ENCODE data around the gene GALNT8. TPM values are rescaled to one million over a fixed set of nuclear protein-coding genes. Genes with fewer than 3 reads are reported as not detected.

The GALNT8 gene
- total and polyA plus RNA-seq, 4 donors: 0.09 to 1.3 (median 0.35) TPM

DNA sequence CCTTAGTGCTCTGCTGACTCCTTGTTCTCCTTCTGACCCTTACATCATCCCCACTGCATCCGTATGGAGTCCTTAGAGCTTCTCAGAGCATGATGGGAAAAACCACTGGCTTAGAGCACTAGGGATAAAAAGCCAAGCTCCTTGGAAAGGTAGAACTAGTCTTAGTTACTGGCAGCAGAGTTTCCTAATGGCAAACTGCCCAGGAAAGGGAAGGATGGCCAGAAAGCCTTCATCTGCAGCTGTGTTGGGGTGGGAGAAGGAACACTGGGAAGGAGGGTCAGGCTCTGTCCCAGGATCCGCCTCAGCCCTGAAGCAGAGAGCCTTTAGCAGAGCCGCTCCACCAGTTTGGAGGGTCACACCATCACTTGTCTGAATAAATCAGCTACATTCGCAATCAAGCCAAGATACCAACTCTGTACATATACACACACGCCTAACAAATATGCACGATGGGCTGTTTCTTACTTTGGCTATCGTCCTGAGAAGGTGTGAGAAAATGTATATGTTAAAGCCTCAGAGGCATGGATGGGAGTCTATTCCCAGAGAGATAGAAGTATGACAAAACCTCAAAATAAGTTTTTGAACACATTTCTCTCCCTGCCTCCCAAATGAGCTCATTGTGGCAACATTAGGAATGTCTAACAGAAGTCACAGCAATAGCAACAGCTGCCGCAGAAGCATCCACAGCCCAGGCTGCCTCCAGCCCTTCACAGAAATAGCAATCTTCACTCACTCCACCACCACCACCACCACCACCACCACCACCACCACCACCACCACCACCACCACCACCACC lies 18.6 kb upstream of the GALNT8 start:
- 84 to 85% methylated on average over 8 of the region's 8 CpGs for WGBS, 2 donors
- Histone ChIP-seq H3K27me3 (ENCODE audit: control insufficient read depth in 3 of 3, insufficient read depth in 3 of 3, low read length in 2 of 3) (no peaks in the 10 kb centered on the region), H3K27ac (ENCODE audit: low read depth in 1 of 2, low read length in 1 of 2) (no peak overlapping the region), H3K9ac (ENCODE audit: insufficient read depth in 1 of 2, low read length in 2 of 2) (no peak overlapping the region), H3K9me3 (ENCODE audit: control insufficient read depth in 4 of 4, insufficient read depth in 3 of 4, low read length in 3 of 4) (no peaks in the 10 kb centered on the region), H3K36me3 (ENCODE audit: control insufficient read depth in 4 of 4, insufficient read depth in 4 of 4, low read length in 4 of 4) (peaks cover 0 to 1% (median 0%) of the 10 kb centered on the region in 4 donors), H3K4me3 (no peak overlapping the region), H3K4me1 (ENCODE audit: control insufficient read depth in 5 of 5, insufficient read depth in 5 of 5, low read length in 5 of 5) (peaks cover 0 to 12% (median 0%) of the 10 kb centered on the region in 5 donors)
- ATAC-seq (ENCODE audit: insufficient read depth, low FRiP score) (no peak), DNase-seq (peak; percentile 44 to 80 (median 74))
- TF ChIP-seq CTCF (IDR thresholded peaks at IDR 0.05; ENCODE audit: control extremely low read depth, extremely low read depth): no peak

- no peak for TF ChIP-seq CTCF (IDR thresholded peaks at IDR 0.05; ENCODE audit: control extremely low read depth, extremely low read depth)
- H3K4me3 ChIP-seq: no peak overlapping the region
- DNase-seq (no peak), ATAC-seq (ENCODE audit: insufficient read depth, low FRiP score) (no peak)
- H3K9me3 ChIP-seq (ENCODE audit: control insufficient read depth in 4 of 4, insufficient read depth in 3 of 4, low read length in 3 of 4): no peaks in the 10 kb centered on the region
- no peak overlapping the region for H3K9ac ChIP-seq (ENCODE audit: insufficient read depth in 1 of 2, low read length in 2 of 2)
- no peak overlapping the region for H3K27ac ChIP-seq (ENCODE audit: low read depth in 1 of 2, low read length in 1 of 2)
- H3K27me3 ChIP-seq (ENCODE audit: control insufficient read depth in 3 of 3, insufficient read depth in 3 of 3, low read length in 2 of 3): no peaks in the 10 kb centered on the region
- 89 to 99% methylated on average over 5 of the region's 5 CpGs for WGBS, 2 donors
- peaks cover 0 to 1% (median 0%) of the 10 kb centered on the region in 4 donors for H3K36me3 ChIP-seq (ENCODE audit: control insufficient read depth in 4 of 4, insufficient read depth in 4 of 4, low read length in 4 of 4)
- H3K4me1 ChIP-seq (ENCODE audit: control insufficient read depth in 5 of 5, insufficient read depth in 5 of 5, low read length in 5 of 5): peaks cover 0 to 12% (median 0%) of the 10 kb centered on the region in 5 donors
These were observed 16.5 kb upstream of the GALNT8 start for GRCh38 chr12:4703676-4704075.

DNA sequence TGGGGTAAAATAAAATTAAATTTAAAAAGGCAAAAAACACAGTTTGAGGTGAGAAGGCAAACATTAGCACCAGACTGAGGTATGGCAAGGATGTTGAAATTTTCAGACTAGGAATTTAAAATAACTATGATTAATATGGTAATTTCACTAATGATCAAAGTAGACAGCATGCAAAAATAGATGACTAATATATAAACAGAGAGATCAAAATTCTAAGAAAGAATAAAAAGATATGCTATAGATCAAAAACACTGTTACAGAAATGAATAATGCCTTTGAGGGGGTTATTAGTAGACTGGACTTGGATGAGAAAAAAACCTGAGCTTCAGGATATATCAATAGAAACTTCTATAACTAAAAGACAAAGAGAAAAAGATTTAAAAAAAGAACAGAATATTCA lies 14.4 kb upstream of the GALNT8 start:
- no peaks in the 10 kb centered on the region for H3K9me3 ChIP-seq (ENCODE audit: control insufficient read depth in 4 of 4, insufficient read depth in 3 of 4, low read length in 3 of 4)
- no peaks in the 10 kb centered on the region for H3K27me3 ChIP-seq (ENCODE audit: control insufficient read depth in 3 of 3, insufficient read depth in 3 of 3, low read length in 2 of 3)
- H3K36me3 ChIP-seq (ENCODE audit: control insufficient read depth in 4 of 4, insufficient read depth in 4 of 4, low read length in 4 of 4): no peaks in the 10 kb centered on the region
- H3K4me3 ChIP-seq: no peak overlapping the region
- peaks cover 0 to 7% (median 0%) of the 10 kb centered on the region in 5 donors for H3K4me1 ChIP-seq (ENCODE audit: control insufficient read depth in 5 of 5, insufficient read depth in 5 of 5, low read length in 5 of 5)
- DNase-seq (no peak), ATAC-seq (ENCODE audit: insufficient read depth, low FRiP score) (no peak)
- no peak for TF ChIP-seq CTCF (IDR thresholded peaks at IDR 0.05; ENCODE audit: control extremely low read depth, extremely low read depth)
- no peak overlapping the region for H3K9ac ChIP-seq (ENCODE audit: insufficient read depth in 1 of 2, low read length in 2 of 2)
- no peak overlapping the region for H3K27ac ChIP-seq (ENCODE audit: low read depth in 1 of 2, low read length in 1 of 2)
